GM12878 (cell line): Measurements from ENCODE around the gene TESK1. TPM values are rescaled to one million over a fixed set of nuclear protein-coding genes. Genes with fewer than 3 reads are reported as not detected.
A peak's percentile ranks its signal among the peaks of the same experiment; 100 is the strongest.

Experiments used
- ATAC-seq: fragments of 200-7000 bp; cut with Tn5 transposase; 3 replicates; pipeline ENCODE4 v1.9.1; 2020; ENCODE audit warnings: mild to moderate bottlenecking, moderate library complexity
- BruUV-seq: library from RNA; stranded (reverse); fragments of 400-500 nt; replicated peaks from 2 replicates; lab custom pipeline; 2021; lab: Mats Ljungman, UMichigan
- CTCF ChIA-PET: fragments of 300-600 bp; sonication (Branson Sonifier 250); formaldehyde crosslinking; extraction: SDS; loops from one replicate; lab custom pipeline; 2021; ENCODE audit warnings: inconsistent platforms; lab: Yijun Ruan, JAX
- POLR2A ChIA-PET: fragments of 350-600 bp; formaldehyde crosslinking; extraction: SDS; loops from one replicate; lab custom pipeline; 2021; ENCODE audit warnings: inconsistent platforms; lab: Charles Lee
- RAD21 ChIA-PET: fragments of 300-600 bp; sonication (Branson Sonifier 250); formaldehyde crosslinking; loops from one replicate; lab custom pipeline; 2023; ENCODE audit warnings: antibody characterized with exemption; ENCODE audit not compliant: unreplicated experiment; lab: Charles Lee
- SMC1A ChIA-PET: fragments of 300-600 bp; sonication (Branson Sonifier 250); formaldehyde crosslinking; loops from one replicate; lab custom pipeline; 2023; ENCODE audit not compliant: unreplicated experiment, uncharacterized antibody; lab: Charles Lee
- DNase-seq: peaks from one replicate; pipeline ENCODE4 v3.0.0-alpha.2; 2011; ENCODE audit warnings: low read depth, low spot score
- FAIRE-seq: peaks from 3 replicates; lab custom pipeline; 2011; peaks lifted over from hg19 to GRCh38; lab: Jason Lieb, UNC
- H2AFZ ChIP-seq: 2 replicates; pipeline ENCODE4 v1.6.0; 2011; ENCODE audit warnings: low read depth, low read length, control low read depth; ENCODE audit not compliant: control insufficient read depth
- H3K27ac ChIP-seq: 2 replicates; pipeline ENCODE4 v1.5.1; 2011; ENCODE audit warnings: control low read depth; ENCODE audit not compliant: control insufficient read depth, insufficient read depth
- H3K27me3 ChIP-seq, 2 experiments: replicated peaks in 1 of 2; 2 replicates each; pipeline versions ENCODE4 v1.6.0 to v1.6.1; 2011; ENCODE audit warnings: low read length in 1 of 2; ENCODE audit not compliant: control insufficient read depth in 2 of 2, insufficient read depth in 2 of 2
- H3K36me3 ChIP-seq, 2 experiments: 2 replicates each; pipeline ENCODE4 v1.5.1; 2011; ENCODE audit warnings: low read length in 1 of 2; ENCODE audit not compliant: control insufficient read depth in 2 of 2, insufficient read depth in 2 of 2
- H3K4me1 ChIP-seq: 2 replicates; pipeline ENCODE4 v1.6.1; 2011; ENCODE audit warnings: mild to moderate bottlenecking, low read length, moderate library complexity, mixed read lengths; ENCODE audit not compliant: control insufficient read depth, insufficient read depth
- H3K4me2 ChIP-seq: 2 replicates; pipeline ENCODE4 v1.6.0; 2011; ENCODE audit warnings: control low read depth; ENCODE audit not compliant: control insufficient read depth, insufficient read depth
- H3K4me3 ChIP-seq: fragments of 200-600 bp; sonication (generic); 2 replicates; pipeline ENCODE4 v1.5.1; 2016
- H3K79me2 ChIP-seq: 2 replicates; pipeline ENCODE4 v1.6.0; 2011; ENCODE audit warnings: low read length; ENCODE audit not compliant: control insufficient read depth, insufficient read depth
- H3K9ac ChIP-seq: 2 replicates; pipeline ENCODE4 v1.8.0; 2011; ENCODE audit warnings: low read length, control low read depth, mixed read lengths; ENCODE audit not compliant: control insufficient read depth, insufficient read depth
- H3K9me3 ChIP-seq: replicated peaks from 3 replicates; pipeline ENCODE4 v1.5.1; 2011; ENCODE audit warnings: mild to moderate bottlenecking, low read length; ENCODE audit not compliant: control insufficient read depth, insufficient read depth
- H4K20me1 ChIP-seq: 2 replicates; pipeline ENCODE4 v1.6.0; 2011; ENCODE audit not compliant: control insufficient read depth, insufficient read depth
- EED ChIP-seq: sonication (generic); IDR thresholded peaks from 2 replicates; pipeline ENCODE4 v1.6.1; 2016; ENCODE audit warnings: antibody characterized with exemption, low read depth
- GATAD2B ChIP-seq: fragments of 450-650 bp; conservative IDR thresholded peaks from 2 replicates; pipeline ENCODE4 v1.6.1; 2017; ENCODE audit warnings: low read depth, mild to moderate bottlenecking, moderate library complexity
- IKZF1 ChIP-seq: fragments of 450-650 bp; conservative IDR thresholded peaks from 2 replicates; pipeline ENCODE4 v1.6.1; 2017; ENCODE audit warnings: antibody characterized with exemption, mild to moderate bottlenecking
- JUNB ChIP-seq: IDR thresholded peaks from 2 replicates; pipeline ENCODE4 v1.6.1; 2016; ENCODE audit warnings: antibody characterized with exemption, mild to moderate bottlenecking
- POLR2A ChIP-seq: IDR thresholded peaks from 2 replicates; pipeline ENCODE4 v1.6.1; 2011; ENCODE audit warnings: low read depth, mild to moderate bottlenecking, low read length
- WGBS: methylation state at CpG from one replicate; pipeline ENCODE4 v1.1.6; 2016; ENCODE audit warnings: low lambda C conversion rate; ENCODE audit not compliant: insufficient replicate concordance, insufficient coverage; ENCODE audit errors: missing lambda C conversion rate; 5-methylcytosine and 5-hydroxymethylcytosine counted together
- in situ Hi-C: fragments of 300-500 bp; cut with MboI; formaldehyde crosslinking; loops from 9 replicates; pipeline ENCODE4 v1.14.3; 2018; ENCODE audit warnings: mixed read lengths
- intact Hi-C: fragments of 100-400 bp; cut with micrococcal nuclease; formaldehyde crosslinking; loops from one replicate; pipeline ENCODE4 v1.14.2; 2022; ENCODE audit not compliant: unreplicated experiment
- polyA plus RNA-seq, 11 experiments: library from polyadenylated mRNA; depleted of rRNA in 4 of 11; unstranded in 6 of 11; stranded (reverse) in 5 of 11; fragments of >200 nt; fragmentation: Nextera tagmentation in 4 of 11; fragmentation: Illumina TruSeq in 1 of 11; extraction: Ambion mirVana in 4 of 11; extraction: Trizol in 1 of 11; gene quantifications; 1 replicate in 1 of 11; 2 replicates in 10 of 11; pipeline versions ENCODE4 v1.2.1 to v1.2.3, GENCODE V29; 2011 to 2016; ENCODE audit warnings: inconsistent platforms in 2 of 11, missing spikeins in 2 of 11, low read depth in 1 of 11
- total RNA-seq, 4 experiments: library from RNA; depleted of rRNA in 3 of 4; stranded (reverse); fragments of >200 nt in 3 of 4; fragmentation: Illumina TruSeq in 1 of 4; extraction: Trizol in 1 of 4; gene quantifications; 2 replicates each; pipeline versions ENCODE4 v1.2.1 to v1.2.3, GENCODE V29; 2013 to 2021
- TF ChIP-seq, protein P1 (sequence below): IDR thresholded peaks from 2 replicates; pipeline ENCODE4 v1.6.1; 2012; ENCODE audit warnings: low read depth, low read length, improper control_type of control experiment
- TF ChIP-seq, protein P2 (sequence below): fragments of 450-650 bp; conservative IDR thresholded peaks from 2 replicates; pipeline ENCODE4 v1.6.1; 2017; ENCODE audit warnings: mild to moderate bottlenecking, moderate library complexity
- TF ChIP-seq, protein P3 (sequence below): IDR thresholded peaks from 2 replicates; pipeline ENCODE4 v1.6.1; 2011; ENCODE audit warnings: mild to moderate bottlenecking, low read depth, low read length, moderate library complexity; ENCODE audit not compliant: insufficient replicate concordance

The TESK1 gene
- total and polyA plus RNA-seq, 10 of the 15 experiments (the other 5 are each of a cell fraction or from before 2014, with no cell fraction given), result 0.16 to 19.5 (median 7.9) TPM; not detected in 1

DNA sequence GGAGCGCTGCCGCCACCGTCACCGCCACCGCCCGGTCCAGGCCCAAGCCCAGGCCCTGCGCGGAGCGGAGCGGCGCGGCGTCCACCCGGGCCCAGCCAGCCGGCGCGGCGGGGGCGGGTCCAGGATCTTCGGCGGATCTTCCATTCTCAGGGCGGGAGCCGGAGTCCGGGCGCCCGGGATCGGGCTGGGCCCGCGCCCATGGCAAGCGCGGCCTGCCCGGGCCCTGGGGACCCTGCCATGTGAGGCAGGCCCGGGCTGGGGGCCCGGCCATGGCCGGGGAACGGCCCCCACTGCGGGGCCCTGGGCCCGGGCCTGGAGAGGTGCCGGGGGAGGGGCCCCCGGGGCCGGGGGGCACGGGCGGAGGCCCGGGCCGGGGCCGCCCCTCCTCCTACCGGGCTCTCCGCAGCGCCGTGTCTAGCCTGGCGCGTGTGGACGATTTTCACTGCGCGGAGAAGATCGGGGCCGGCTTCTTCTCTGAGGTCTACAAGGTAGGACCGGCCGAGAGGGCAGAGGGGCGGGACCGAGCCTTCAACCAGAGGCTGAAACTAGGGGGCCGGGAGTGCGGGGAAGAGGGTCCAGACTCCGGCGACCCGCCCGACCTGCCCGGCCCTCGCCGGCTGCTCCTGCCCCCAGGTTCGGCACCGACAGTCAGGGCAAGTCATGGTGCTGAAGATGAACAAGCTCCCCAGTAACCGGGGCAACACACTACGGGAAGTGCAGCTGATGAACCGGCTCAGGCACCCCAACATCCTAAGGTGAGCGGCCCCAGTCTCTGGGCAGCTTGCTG lies 482 bp downstream of the TESK1 start:
- ChIA-PET POLR2A (interaction anchor here (0.5 to 3.1 kb wide), 15 partner anchors 11 to 125 kb away, joined by 3 to 18 read pairs (median 4); partner anchors contain the start of genes CCDC107, CD72, RMRP and SIT1), RAD21 (interaction anchor here (0.9 to 3.5 kb wide), 11 partner anchors 10 to 127 kb away, joined by 3 to 57 read pairs (median 5); partner anchors contain the start of genes CCDC107, CD72, CREB3 and RMRP)

More for the DNA sequence above, 482 bp downstream of the TESK1 start:
- CTCF ChIA-PET, result interaction anchor here (0.8 to 3.1 kb wide), 10 partner anchors 10 to 418 kb away, joined by 3 to 53 read pairs (median 5); partner anchors contain the start of genes CCDC107 and RMRP
- DNase-seq (no peak), FAIRE-seq (no peak), ATAC-seq (no peak)
- intact Hi-C loops (loop anchor here (2.0 to 10.0 kb wide), 3 partner anchors 41 to 491 kb away; partner anchors contain the start of genes ATOSB, HINT2 and SPAG8), in situ Hi-C loops (loop anchor here (5.0 kb wide), 1 partner anchor 122 kb away; no protein-coding TSS in a partner anchor)
- Histone ChIP-seq H3K9me3 (no peaks in the 10 kb centered on the region; the same call in 2 of the 3 replicates), H3K79me2 (no peaks in the 10 kb centered on the region; the same call in 1 of the 2 replicates), H2AFZ (peak overlapping the region; percentile 30), H3K4me3 (peak overlapping the region; percentile 81), H3K9ac (peak overlapping the region; percentile 55; the same call in 1 of the 2 replicates), H3K4me1 (peaks cover 8% of the 10 kb centered on the region), H3K36me3 (no peaks in the 10 kb centered on the region; a peak in 1 of 4 replicates), H3K4me2 (peak overlapping the region; percentile 79), H3K27ac (peak overlapping the region; percentile 54), H3K27me3 (no peaks in the 10 kb centered on the region), H4K20me1 (no peaks in the 10 kb centered on the region)
- no peak for TF ChIP-seq JUNB
- TF ChIP-seq GATAD2B, result peak; percentile 46; the same call in 1 of the 2 replicates
- TF ChIP-seq, protein P1, sequence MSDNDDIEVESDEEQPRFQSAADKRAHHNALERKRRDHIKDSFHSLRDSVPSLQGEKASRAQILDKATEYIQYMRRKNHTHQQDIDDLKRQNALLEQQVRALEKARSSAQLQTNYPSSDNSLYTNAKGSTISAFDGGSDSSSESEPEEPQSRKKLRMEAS, result no peak
- peak; percentile 24; the same call in 1 of the 2 replicates for TF ChIP-seq IKZF1
- TF ChIP-seq EED, result 0 out of 2 replicates have a peak, but pooled peaks have one; percentile 18
- peak; percentile 31 for TF ChIP-seq POLR2A
- TF ChIP-seq, protein P2, sequence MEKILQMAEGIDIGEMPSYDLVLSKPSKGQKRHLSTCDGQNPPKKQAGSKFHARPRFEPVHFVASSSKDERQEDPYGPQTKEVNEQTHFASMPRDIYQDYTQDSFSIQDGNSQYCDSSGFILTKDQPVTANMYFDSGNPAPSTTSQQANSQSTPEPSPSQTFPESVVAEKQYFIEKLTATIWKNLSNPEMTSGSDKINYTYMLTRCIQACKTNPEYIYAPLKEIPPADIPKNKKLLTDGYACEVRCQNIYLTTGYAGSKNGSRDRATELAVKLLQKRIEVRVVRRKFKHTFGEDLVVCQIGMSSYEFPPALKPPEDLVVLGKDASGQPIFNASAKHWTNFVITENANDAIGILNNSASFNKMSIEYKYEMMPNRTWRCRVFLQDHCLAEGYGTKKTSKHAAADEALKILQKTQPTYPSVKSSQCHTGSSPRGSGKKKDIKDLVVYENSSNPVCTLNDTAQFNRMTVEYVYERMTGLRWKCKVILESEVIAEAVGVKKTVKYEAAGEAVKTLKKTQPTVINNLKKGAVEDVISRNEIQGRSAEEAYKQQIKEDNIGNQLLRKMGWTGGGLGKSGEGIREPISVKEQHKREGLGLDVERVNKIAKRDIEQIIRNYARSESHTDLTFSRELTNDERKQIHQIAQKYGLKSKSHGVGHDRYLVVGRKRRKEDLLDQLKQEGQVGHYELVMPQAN, result peak; percentile 51
- TF ChIP-seq, protein P3, sequence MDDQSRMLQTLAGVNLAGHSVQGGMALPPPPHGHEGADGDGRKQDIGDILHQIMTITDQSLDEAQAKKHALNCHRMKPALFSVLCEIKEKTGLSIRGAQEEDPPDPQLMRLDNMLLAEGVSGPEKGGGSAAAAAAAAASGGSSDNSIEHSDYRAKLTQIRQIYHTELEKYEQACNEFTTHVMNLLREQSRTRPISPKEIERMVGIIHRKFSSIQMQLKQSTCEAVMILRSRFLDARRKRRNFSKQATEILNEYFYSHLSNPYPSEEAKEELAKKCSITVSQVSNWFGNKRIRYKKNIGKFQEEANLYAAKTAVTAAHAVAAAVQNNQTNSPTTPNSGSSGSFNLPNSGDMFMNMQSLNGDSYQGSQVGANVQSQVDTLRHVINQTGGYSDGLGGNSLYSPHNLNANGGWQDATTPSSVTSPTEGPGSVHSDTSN, result no peak
- WGBS, result under 1% methylated on average over 39 of the region's 76 CpGs
- BruUV-seq, result no TSS peak
- SMC1A ChIA-PET, result interaction anchor here (0.8 to 3.3 kb wide), 5 partner anchors 10 to 55 kb away, joined by 3 to 34 read pairs (median 4); partner anchors contain the start of genes CCDC107, CD72 and RMRP
